PFSK-1 (cell line): ENCODE measurements around the gene SLC37A3.

Experiments used
- POLR2AphosphoS5 ChIP-seq: IDR thresholded peaks from 2 replicates; pipeline ENCODE4 v1.6.1; 2012; ENCODE audit warnings: low read depth, mild to moderate bottlenecking, control low read depth, low read length, moderate library complexity
- REST ChIP-seq, 2 experiments: IDR thresholded peaks; 2 replicates each; pipeline versions ENCODE4 v1.6.1 to v1.8.0; 2011 to 2012; ENCODE audit warnings: low read depth in 2 of 2, low read length in 2 of 2, control low read depth in 1 of 2, inconsistent platforms in 1 of 2, mild to moderate bottlenecking in 1 of 2, moderate library complexity in 1 of 2; ENCODE audit not compliant: insufficient read depth in 1 of 2
- SIN3A ChIP-seq: IDR thresholded peaks from 2 replicates; pipeline ENCODE4 v1.6.1; 2012; ENCODE audit warnings: mild to moderate bottlenecking, low read length, moderate library complexity, borderline replicate concordance; ENCODE audit not compliant: insufficient read depth
- TAF1 ChIP-seq: IDR thresholded peaks from 2 replicates; pipeline ENCODE4 v1.6.1; 2012; ENCODE audit warnings: low read length, control low read depth, borderline replicate concordance; ENCODE audit not compliant: insufficient read depth

DNA sequence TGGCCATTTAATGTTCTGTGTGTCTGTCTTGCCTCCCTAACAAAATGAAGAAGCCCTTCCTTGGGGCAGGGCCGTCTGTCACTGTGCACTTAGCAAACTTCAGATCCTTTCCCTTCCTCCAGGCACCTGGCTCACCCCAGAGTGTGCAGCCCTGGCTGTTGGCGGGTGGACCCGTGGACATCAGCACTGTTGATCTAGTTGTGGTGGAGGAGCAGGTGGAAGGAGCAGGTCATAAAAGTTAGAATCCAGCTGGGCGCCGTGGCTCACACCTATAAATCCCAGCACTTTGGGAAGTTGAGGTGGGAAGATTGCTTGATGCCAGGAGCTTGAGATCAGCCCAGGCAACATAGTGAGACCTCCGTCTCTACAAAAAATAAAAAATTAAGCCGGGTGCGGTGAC, 18.2 kb upstream of the SLC37A3 start:
- TF ChIP-seq SIN3A (no peak), POLR2AphosphoS5 (no peak), TAF1 (no peak), REST (IDR thresholded peaks at IDR 0.05; ENCODE audit: insufficient read depth in 1 of 2, low read depth in 2 of 2, low read length in 2 of 2) (no peak)
